Stimulated activated CD4-positive, alpha-beta T cell treated with anti-CD3 and anti-CD28 coated beads, Interleukin-2, amount 100 ng/mL, for 24 hours (primary cell): Measurements from ENCODE around the gene HOXA6.

Experiments used
- DNase-seq, 2 donors: peaks; one replicate each; pipeline ENCODE4 v3.0.0-alpha.2; 2020

Gene HOXA6

GRCh38 chr7:27184337-27185012 is 36.9 kb upstream of the HOXA6 start:
- DNase-seq = no peak

- no peak for DNase-seq
Measured at GRCh38 chr7:27183682-27184336, 36.2 kb upstream of the HOXA6 start.

GRCh38 chr7:27182861-27183681 is 35.5 kb upstream of the HOXA6 start:
- DNase-seq = no peak

- no peak for DNase-seq
Measured at GRCh38 chr7:27182285-27182841, 34.8 kb upstream of the HOXA6 start.

GRCh38 chr7:27181795-27182275 is 34.3 kb upstream of the HOXA6 start:
- DNase-seq = no peak

- no peak for DNase-seq
Measured at GRCh38 chr7:27180431-27181420, 33.2 kb upstream of the HOXA6 start.

GRCh38 chr7:27179503-27180430 is 32.2 kb upstream of the HOXA6 start:
- DNase-seq = peak; percentile 74 to 76

- DNase-seq = no peak
Measured at GRCh38 chr7:27179030-27179429, 31.5 kb upstream of the HOXA6 start.

- no peak for DNase-seq
Measured at GRCh38 chr7:27178366-27178765, 30.8 kb upstream of the HOXA6 start.

- DNase-seq = no peak
Measured at GRCh38 chr7:27177795-27178320, 30.3 kb upstream of the HOXA6 start.

GRCh38 chr7:27176962-27177794 is 29.6 kb upstream of the HOXA6 start:
- no peak for DNase-seq

GRCh38 chr7:27176524-27176845 is 28.9 kb upstream of the HOXA6 start:
- DNase-seq = no peak

GRCh38 chr7:27175626-27176523 is 28.3 kb upstream of the HOXA6 start:
- DNase-seq = no peak

GRCh38 chr7:27174874-27175625 is 27.5 kb upstream of the HOXA6 start:
- DNase-seq = no peak

- no peak for DNase-seq
Measured at GRCh38 chr7:27173956-27174873, 26.6 kb upstream of the HOXA6 start, which contains the start of gene HOXA10. TSS of gene HOXA10 (minus strand) at chr7:27174320. CDS start at chr7:27174306, 14 bp downstream.

- DNase-seq = no peak
Measured at GRCh38 chr7:27173511-27173955, 26.0 kb upstream of the HOXA6 start.
